WTC11 (cell line): ENCODE measurements around the gene ADRB2.

Experiments
- CDX4 ChIP-seq: fragments of 250-450 bp; sonication (Bioruptor Pico); IDR thresholded peaks from 2 replicates; pipeline ENCODE4 v1.9.0; 2021; ENCODE audit warnings: moderate library complexity, mild to moderate bottlenecking, inconsistent platforms, borderline replicate concordance
- CTCF ChIP-seq: fragments of 200-600 bp; IDR thresholded peaks from 2 replicates; pipeline ENCODE4 v1.8.0; 2022; ENCODE audit warnings: antibody characterized with exemption
- FOXP4 ChIP-seq: sonication (generic); formaldehyde crosslinking; IDR thresholded peaks from 2 replicates; pipeline ENCODE4 v1.8.0; 2022; ENCODE audit warnings: mild to moderate bottlenecking, missing genetic modification reagents
- NFE2L1 ChIP-seq: sonication (generic); formaldehyde crosslinking; IDR thresholded peaks from 2 replicates; pipeline ENCODE4 v1.8.1; 2023; ENCODE audit warnings: missing genetic modification reagents
- NR1H2 ChIP-seq: sonication (generic); formaldehyde crosslinking; IDR thresholded peaks from 2 replicates; pipeline ENCODE4 v1.9.0; 2021; ENCODE audit warnings: mild to moderate bottlenecking, moderate library complexity, missing genetic modification reagents
- RELA ChIP-seq: sonication (generic); formaldehyde crosslinking; IDR thresholded peaks from 2 replicates; pipeline ENCODE4 v1.8.1; 2022; ENCODE audit warnings: missing genetic modification reagents, mild to moderate bottlenecking, borderline replicate concordance
- ZNF263 ChIP-seq: sonication (generic); formaldehyde crosslinking; IDR thresholded peaks from 2 replicates; pipeline ENCODE4 v1.8.1; 2022; ENCODE audit warnings: low read depth, mild to moderate bottlenecking, moderate library complexity, missing genetic modification reagents
- ZNF671 ChIP-seq: fragments of 250-450 bp; sonication (Bioruptor Pico); IDR thresholded peaks from 2 replicates; pipeline ENCODE4 v1.8.0; 2021; ENCODE audit warnings: mild to moderate bottlenecking

GRCh38 chr5:148816782-148817181 is 9.6 kb upstream of the ADRB2 start:
- no peak for TF ChIP-seq ZNF263 (CRISPR knock-in tag)
- TF ChIP-seq CTCF, result no peak
- no peak for TF ChIP-seq FOXP4 (CRISPR knock-in tag)
- TF ChIP-seq NR1H2, result no peak
- TF ChIP-seq NFE2L1 (CRISPR knock-in tag), result no peak
- TF ChIP-seq RELA (CRISPR knock-in tag), result no peak
- no peak for TF ChIP-seq CDX4 (CRISPR knock-in tag)
- no peak for TF ChIP-seq ZNF671
